ENCODE measurements around the gene RAB27A. TPM values are rescaled to one million over a fixed set of nuclear protein-coding genes. Genes with fewer than 3 reads are reported as not detected.
"Not testable (repeated sequence)": the region's sequence is repeated elsewhere in the genome, so short reads cannot be mapped to it uniquely, and the experiment has no call there.

RAB27A gene
- polyA plus RNA-seq, 4 donors, result 16.9 to 22.4 (median 18.2) TPM

GRCh38 chr15:55253580-55253979, 36.0 kb downstream of the RAB27A start:
- DNase-seq (ENCODE audit: low read depth in 4 of 4, low spot score in 3 of 4), result no peak

- not testable (repeated sequence) for DNase-seq (ENCODE audit: low read depth in 4 of 4, low spot score in 3 of 4)
These were observed 37.4 kb downstream of the RAB27A start for GRCh38 chr15:55252201-55252600.

DNA sequence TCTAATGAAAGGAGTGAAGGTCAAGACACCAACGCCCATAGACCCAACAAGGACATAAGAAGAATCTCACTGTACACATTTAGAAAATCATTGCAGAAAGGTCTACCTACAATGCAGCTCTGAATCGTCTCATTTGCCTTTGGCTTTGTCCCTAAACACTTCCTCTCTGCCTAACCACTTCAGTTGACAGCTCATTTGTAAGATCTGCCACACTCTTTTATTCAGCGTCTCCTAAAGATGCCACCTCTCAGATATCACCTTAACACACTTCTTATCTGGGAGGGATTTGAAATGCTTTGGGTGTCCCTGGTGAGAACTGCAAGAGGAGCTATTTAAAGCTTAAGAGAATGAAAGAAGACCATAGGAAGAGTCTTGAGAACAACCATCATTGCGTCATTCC, 38.7 kb downstream of the RAB27A start:
- no peak for DNase-seq (ENCODE audit: low read depth in 4 of 4, low spot score in 3 of 4)

- no peak for DNase-seq (ENCODE audit: low read depth in 4 of 4, low spot score in 3 of 4)
These were observed 39.2 kb downstream of the RAB27A start for GRCh38 chr15:55250392-55250791.

DNA sequence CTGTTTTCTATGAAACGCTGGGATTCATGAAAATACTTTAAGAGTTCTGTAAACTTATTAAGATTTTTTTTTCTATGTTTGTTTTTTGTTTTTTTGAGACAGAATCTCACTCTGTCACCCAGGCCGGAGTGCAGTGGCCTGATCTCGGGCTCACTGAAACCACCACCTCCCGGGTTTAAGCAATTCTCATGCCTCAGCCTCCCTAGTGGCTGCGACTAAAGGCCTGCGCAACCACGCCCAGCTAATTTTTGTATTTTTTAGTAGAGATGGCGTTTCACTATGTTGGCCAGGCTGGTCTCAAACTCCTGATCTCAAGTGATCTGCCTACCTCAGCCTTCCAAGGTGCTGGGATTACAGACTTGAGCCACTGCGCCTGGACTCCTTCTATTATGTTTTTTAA, 39.7 kb downstream of the RAB27A start:
- DNase-seq (ENCODE audit: low read depth in 4 of 4, low spot score in 3 of 4), result not testable (repeated sequence)

DNA sequence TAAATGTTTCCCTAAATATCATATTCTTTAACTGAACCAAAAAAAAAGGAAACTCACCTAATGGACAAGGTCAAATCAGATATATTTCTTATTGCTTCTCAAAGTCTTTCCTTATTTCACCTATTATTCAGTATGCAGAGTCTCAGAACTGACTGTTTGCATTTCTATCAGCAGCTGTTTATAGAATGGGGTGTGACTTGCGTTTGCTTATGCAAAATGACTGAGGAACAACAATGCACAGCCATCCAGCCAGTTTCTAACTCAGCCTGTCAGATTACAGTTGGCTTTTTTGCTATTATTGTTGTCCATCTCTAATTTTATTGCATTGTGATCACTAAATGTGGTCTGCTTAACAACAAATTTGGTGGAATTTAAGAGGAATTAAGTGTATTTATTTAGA, 40.7 kb downstream of the RAB27A start:
- DNase-seq (ENCODE audit: low read depth in 4 of 4, low spot score in 3 of 4), result no peak

GRCh38 chr15:55247766-55248427, 41.7 kb downstream of the RAB27A start:
- no peak for DNase-seq (ENCODE audit: low read depth in 4 of 4, low spot score in 3 of 4)

- DNase-seq (ENCODE audit: low read depth in 4 of 4, low spot score in 3 of 4), result no peak
These were observed 42.3 kb downstream of the RAB27A start for GRCh38 chr15:55247311-55247710.

DNA sequence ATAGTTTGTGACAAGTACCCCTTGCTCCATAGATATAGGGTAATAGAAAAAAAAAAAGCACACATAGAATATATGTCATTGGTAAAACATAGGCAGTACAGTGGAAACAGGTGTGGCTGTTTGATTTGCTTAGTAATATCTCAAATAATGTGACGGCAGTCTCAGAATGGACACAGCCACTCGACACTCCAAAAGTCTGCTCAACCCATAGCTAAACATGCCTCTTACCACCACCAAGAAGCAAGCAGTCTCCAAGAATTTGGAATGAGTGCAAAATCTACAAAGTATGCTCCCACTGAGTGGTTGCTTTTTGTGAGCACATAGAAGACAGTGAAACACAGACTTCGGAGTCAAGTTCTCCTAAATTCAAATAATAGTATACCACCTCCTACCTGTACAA, 43.0 kb downstream of the RAB27A start:
- DNase-seq (ENCODE audit: low read depth in 4 of 4, low spot score in 3 of 4), result no peak

GRCh38 chr15:55245059-55245458, 44.6 kb downstream of the RAB27A start:
- DNase-seq (ENCODE audit: low read depth in 4 of 4, low spot score in 3 of 4), result no peak

DNA sequence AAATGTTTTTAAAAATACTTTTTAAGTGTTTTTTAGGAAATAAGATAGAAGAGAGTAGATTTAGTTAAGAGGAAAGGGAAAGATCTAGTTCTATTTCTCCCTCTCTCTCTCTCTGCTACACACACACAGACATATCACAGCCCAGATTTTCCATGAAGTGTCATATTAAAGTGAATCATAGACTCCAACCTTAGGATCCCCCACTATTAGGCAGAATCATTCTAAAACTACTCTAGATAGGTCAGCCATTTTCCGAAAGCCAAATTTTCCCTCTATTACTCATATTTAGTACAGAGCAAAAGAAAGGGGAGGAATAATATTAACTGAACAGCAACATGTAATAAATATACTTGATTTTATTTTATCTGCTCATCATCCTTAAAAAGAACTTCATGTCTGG, 47.7 kb downstream of the RAB27A start:
- no peak for DNase-seq (ENCODE audit: low read depth in 4 of 4, low spot score in 3 of 4)

GRCh38 chr15:55241186-55241585, 48.4 kb downstream of the RAB27A start:
- DNase-seq (ENCODE audit: low read depth in 4 of 4, low spot score in 3 of 4), result no peak

DNA sequence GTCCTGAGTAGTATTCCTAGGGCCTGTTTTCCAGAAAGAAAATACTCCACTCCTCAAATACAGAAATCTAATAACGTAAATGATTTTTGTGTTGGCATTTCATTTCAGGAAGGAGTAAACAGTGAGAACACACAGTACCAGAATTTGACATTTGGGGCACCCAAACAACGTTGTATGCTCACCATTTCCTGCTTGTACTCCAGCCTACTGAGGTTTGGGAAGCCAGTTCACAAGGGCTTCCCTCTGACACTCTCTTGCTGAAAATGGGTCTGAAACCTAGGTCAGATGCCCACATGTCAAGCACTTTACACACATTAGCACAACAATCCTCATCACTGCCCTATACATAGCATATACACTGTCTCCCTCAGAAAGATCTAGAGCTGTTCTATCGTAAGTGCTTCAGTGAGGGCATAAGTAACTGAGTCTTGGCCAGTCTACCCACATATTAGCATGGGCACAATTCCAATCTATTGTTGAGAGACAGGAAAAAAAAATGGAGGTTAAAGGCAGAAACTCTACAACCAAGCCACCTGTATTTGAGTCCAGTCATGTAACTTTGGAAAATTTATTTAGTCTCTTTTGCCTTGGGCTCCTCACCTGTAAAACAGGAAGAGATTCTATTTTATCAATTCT, 49.4 kb downstream of the RAB27A start:
- DNase-seq (ENCODE audit: low read depth in 4 of 4, low spot score in 3 of 4), result no peak

DNA sequence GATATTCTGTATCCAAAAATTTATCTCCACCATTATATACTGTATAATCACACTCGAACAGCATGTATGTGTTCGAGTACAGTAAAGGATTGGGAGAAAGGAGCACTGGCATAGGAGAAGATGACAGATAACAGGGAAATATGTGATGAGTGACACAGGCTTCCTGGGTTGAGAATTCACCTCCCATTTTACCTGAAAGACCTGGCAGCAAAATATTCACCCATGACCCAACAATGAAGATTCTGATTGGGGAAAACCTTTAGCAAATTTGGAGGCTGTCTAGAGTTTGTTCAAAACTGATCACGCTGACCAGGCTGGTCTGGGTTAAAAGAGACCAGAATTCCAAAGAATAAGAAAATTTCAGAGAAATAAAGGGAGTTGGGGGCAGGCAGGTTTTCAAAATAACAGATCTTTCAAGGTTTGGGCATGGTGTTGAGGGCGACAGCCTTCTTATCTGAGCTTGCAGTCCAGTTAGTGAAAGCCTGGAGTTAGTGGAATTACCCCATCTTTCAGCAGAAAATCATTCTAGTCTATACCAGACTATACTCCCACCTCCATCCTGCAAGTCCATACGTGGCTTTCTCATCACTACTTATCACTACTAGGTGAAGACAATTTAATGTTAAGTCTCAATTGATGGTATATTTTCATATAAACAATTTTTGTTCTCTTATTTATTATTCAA, 50.0 kb downstream of the RAB27A start:
- DNase-seq (ENCODE audit: low read depth in 4 of 4, low spot score in 3 of 4), result no peak

DNA sequence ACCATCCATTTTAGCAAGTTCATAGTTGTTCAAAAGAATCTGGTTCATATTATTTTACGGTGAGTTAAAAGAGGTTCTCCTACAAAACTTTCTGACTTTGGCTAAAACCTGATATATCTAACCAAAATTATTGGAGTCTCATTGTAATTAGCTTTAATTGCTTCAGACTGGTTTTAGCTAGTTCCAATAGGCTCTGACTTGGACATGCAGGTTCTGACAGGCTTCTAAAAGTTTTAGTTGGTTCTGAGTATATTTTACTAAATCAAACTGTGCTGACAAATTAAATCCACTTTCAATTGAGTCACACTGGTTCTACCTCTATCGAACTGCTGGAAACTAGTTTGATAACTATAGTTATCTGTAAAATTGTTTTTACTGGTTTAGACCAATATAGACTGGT, 50.7 kb downstream of the RAB27A start:
- DNase-seq (ENCODE audit: low read depth in 4 of 4, low spot score in 3 of 4), result no peak

DNA sequence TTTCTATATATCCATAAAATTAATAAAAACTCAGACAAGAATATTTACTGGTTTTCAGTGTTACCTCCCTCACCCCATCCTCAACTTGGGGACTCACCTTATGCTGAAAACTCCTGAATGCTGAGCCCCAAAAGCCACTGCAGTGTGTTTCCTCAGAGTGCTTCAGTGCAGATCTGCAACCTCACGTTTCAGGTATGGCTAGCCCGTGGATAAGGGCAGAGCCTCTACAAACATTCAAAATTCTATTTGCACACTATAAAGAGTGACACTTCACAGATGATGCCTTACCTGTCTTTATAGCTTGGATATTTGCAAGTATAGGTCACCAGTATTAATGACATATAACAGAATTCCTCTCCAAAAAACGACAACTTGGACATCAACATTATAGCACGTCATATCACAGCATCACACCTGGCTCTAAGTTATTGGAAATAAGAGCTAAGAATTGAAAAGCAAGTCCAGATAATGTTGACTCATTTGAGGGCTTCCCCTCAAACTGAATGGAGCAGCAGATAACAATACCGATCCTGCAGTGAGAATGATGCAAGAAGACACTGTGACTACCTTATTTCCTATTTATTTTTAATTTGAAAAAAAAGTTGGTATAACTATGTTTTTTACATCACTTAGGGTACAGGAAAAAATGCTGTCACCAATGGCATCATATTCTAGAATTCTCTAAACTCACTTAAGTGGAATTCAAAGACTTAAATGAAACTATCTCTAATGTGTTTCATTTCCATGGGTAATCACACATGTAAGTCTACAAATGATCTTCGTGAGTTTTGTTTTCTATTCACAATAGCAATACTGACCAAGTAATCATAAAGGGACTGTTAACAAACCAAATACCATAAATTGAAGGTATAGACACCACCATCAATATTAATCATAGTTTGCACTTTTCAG, 52.1 kb downstream of the RAB27A start:
- DNase-seq (ENCODE audit: low read depth in 4 of 4, low spot score in 3 of 4), result no peak

- no peak for DNase-seq (ENCODE audit: low read depth in 4 of 4, low spot score in 3 of 4)
These were observed 54.0 kb downstream of the RAB27A start for GRCh38 chr15:55235546-55236036.

DNA sequence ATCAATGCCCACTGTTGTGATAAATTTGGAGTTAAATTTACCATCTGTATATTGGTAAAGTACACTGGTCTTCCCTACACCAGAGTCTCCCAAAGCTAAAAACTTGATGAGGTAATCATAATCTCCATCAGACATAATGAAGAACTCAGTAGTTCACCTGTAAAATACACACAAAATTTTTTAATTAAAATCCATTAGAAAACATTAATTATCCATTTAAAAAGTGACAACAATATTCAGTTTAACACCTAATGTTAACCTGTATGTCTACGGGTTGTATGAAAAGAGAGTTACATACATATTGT, 54.9 kb downstream of the RAB27A start:
- DNase-seq (ENCODE audit: low read depth in 4 of 4, low spot score in 3 of 4), result no peak

- no peak for DNase-seq (ENCODE audit: low read depth in 4 of 4, low spot score in 3 of 4)
These were observed 55.4 kb downstream of the RAB27A start for GRCh38 chr15:55234104-55234799.

DNA sequence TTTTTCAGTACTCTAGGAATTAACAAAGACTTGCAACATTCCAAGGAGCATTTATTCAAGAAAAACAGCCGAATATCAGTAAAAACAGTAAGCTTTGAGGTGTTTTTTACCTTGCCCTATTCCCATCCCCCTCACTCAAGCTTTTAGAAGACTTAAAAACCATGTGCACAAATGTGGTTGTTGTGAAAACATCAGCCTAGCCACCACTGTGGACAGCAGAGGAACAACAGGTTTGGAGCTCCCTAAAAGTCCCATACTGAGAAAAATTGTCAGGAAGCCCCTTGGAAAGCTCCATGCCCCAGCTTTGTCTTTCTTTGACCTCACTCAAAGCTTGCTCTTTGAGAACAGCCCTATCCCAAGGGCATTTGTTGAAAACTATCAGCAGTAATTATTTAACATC, 58.2 kb downstream of the RAB27A start:
- no peak for DNase-seq (ENCODE audit: low read depth in 4 of 4, low spot score in 3 of 4)

Measured in right renal pelvis (tissue), 4 donors.